Activated CD4-positive, alpha-beta T cell treated with anti-CD3 and anti-CD28 coated beads, Interleukin-2, amount 10 ng/mL, durations not matched to agents 24 days and 14 days (primary cell): ENCODE data around the gene PRSS56. TPM values are rescaled to one million over a fixed set of nuclear protein-coding genes. Genes with fewer than 3 reads are reported as not detected.
A peak's percentile ranks its signal among the peaks of the same experiment; 100 is the strongest.

Experiments
- DNase-seq: peaks from one replicate; pipeline ENCODE4 v3.0.0; 2022
- H3K27ac Mint-ChIP-seq: one replicate; pipeline ENCODE4 v1.8.0; 2022; ENCODE audit warnings: mild to moderate bottlenecking, mixed read lengths
- H3K27me3 Mint-ChIP-seq: one replicate; pipeline ENCODE4 v1.8.0; 2022; ENCODE audit warnings: mixed read lengths
- H3K36me3 Mint-ChIP-seq: one replicate; pipeline ENCODE4 v1.8.0; 2022; ENCODE audit warnings: low read depth, mild to moderate bottlenecking, mixed read lengths
- H3K4me1 Mint-ChIP-seq: one replicate; pipeline ENCODE4 v1.8.0; 2021; ENCODE audit warnings: mixed read lengths
- H3K4me3 Mint-ChIP-seq: one replicate; pipeline ENCODE4 v1.8.0; 2022; ENCODE audit warnings: mild to moderate bottlenecking, moderate library complexity, mixed read lengths
- H3K9me3 Mint-ChIP-seq: one replicate; pipeline ENCODE4 v1.8.0; 2021; ENCODE audit warnings: mixed read lengths
- intact Hi-C: fragments of 100-400 bp; cut with micrococcal nuclease; formaldehyde crosslinking; loops from one replicate; pipeline ENCODE4 v1.15.1; 2023
- total RNA-seq: library from RNA; stranded (reverse); gene quantifications from 2 replicates; pipeline ENCODE4 v1.2.3, GENCODE V29; 2022

The PRSS56 gene
- total RNA-seq, 1 donor from 2014 or later, result not detected

DNA sequence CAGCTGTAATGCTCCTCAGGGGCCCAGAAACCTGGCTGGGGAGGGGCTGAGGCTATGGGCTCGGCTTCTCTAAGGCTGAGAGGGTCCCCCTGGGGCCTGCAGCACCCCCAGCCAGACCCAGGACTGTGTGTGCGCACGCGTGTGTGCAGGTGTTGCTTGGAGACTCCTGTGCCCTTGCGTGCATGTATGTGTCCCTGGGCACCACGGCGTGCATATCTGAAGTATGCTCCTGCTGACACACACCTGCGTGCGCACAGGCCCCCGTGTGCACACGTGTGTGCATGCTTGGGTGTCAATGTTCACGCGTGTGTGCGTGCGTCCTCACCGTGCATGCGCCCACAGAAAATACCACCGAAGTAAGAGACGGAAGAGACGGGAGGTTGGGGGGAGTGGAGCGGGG is 17.7 kb upstream of the PRSS56 start:
- no peaks in the 10 kb centered on the region for H3K36me3 Mint-ChIP-seq
- no peak for DNase-seq
- H3K4me3 Mint-ChIP-seq, result peak overlapping the region; percentile 75
- H3K4me1 Mint-ChIP-seq, result peaks cover 9% of the 10 kb centered on the region
- H3K27ac Mint-ChIP-seq, result peak overlapping the region; percentile 66
- H3K9me3 Mint-ChIP-seq, result no peaks in the 10 kb centered on the region
- intact Hi-C loops, result no loop called here
- peaks cover 36% of the 10 kb centered on the region for H3K27me3 Mint-ChIP-seq

DNA sequence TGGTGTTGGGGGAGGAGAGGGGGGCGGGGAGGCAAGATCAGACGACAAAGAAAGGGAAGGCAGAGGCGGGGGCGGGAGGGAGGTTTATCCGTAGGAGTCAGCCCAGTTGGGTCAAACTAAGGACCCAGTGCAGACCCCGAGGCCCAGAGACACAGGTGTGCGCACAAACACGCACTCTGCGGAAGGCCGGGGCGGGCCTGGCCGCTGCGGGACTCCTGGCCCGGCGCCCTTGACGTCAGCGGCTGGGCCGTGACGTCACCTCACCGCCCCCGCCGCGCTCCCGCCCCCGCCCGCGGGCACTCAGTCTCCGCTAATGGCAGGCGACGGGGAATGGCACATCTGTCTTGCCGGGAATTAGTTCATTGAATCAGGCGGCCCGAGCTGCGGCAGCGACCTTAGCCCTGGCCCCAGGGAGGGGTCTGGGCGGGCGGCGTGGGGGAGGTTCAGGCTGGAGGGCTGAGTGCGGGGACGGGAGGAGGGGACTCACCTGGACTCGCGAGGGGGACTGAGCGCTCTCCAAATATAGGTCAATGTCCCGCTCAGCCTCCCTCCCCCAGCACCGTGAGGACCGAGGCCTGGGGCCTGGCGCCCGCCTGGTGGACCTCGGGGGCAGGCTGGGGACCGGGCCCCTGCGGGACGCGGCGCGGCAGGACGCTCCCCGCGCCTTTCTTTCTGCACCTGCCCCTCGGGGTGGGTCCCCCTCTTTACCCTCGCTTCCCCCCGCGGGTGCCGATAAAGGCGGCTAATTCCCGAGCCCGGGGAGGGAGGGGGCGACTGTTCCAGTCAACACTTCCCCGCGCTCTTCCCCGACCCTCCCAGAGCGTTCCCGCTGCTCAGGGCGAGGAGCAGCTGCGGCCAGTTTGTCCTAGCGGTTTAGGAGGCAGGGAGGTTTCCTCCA is 17.0 kb upstream of the PRSS56 start:
- H3K27ac Mint-ChIP-seq, result no peak overlapping the region
- peaks cover 36% of the 10 kb centered on the region for H3K27me3 Mint-ChIP-seq
- intact Hi-C loops, result no loop called here
- peak overlapping the region; percentile 75 for H3K4me3 Mint-ChIP-seq
- no peaks in the 10 kb centered on the region for H3K9me3 Mint-ChIP-seq
- H3K36me3 Mint-ChIP-seq, result no peaks in the 10 kb centered on the region
- H3K4me1 Mint-ChIP-seq, result peaks cover 9% of the 10 kb centered on the region
- peak; percentile 77 for DNase-seq

DNA sequence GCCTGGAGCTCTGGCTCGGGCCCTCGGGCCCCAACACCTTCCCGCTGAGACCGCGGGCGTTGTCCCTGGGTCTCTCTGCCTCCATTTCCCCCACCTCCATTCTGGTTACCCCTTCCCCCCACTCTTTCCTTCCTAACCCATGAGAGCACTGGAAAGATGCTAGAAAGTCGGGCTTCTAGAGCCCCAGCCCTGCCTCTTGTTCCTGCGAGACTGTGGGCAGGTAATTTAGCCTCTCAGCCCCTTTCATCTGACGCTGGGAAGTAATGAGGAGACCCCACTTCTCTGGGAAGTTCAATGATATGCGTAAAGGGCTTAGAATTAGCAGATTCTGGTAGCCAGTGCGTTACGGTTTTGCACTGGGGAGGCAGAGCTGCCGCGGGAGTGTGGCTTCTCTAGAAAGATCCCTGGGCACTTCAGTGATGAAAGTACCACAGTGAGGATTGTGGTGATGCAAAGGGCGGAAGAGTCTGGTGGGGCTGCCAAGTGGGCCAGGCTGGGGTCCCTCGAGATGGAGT is 16.3 kb upstream of the PRSS56 start:
- H3K36me3 Mint-ChIP-seq, result no peaks in the 10 kb centered on the region
- no peak overlapping the region for H3K27ac Mint-ChIP-seq
- peaks cover 38% of the 10 kb centered on the region for H3K27me3 Mint-ChIP-seq
- peaks cover 9% of the 10 kb centered on the region for H3K4me1 Mint-ChIP-seq
- intact Hi-C loops, result no loop called here
- no peak for DNase-seq
- H3K9me3 Mint-ChIP-seq, result no peaks in the 10 kb centered on the region
- peak overlapping the region; percentile 39 for H3K4me3 Mint-ChIP-seq

DNA sequence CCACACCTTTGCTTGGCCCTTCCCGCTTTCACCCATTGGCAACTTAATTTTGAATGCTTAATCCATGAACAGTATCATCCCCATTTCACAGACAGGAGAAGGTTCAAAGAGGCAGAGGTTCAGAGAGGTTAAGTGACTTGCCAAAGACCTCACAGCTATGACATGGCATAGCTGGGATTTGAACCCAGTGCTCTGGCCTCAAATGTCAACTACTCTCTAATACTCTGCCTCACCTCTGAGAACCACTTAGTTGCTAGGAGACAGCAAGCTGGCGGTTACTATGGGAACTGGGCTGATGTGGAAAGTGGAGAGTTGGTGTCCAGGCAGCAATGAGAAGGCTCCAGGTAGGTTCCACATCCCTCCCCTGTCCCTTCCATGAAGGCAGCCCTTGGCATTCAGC is 15.8 kb upstream of the PRSS56 start:
- no peaks in the 10 kb centered on the region for H3K36me3 Mint-ChIP-seq
- no peak overlapping the region for H3K27ac Mint-ChIP-seq
- intact Hi-C loops, result no loop called here
- peaks cover 9% of the 10 kb centered on the region for H3K4me1 Mint-ChIP-seq
- no peak overlapping the region for H3K4me3 Mint-ChIP-seq
- H3K27me3 Mint-ChIP-seq, result peaks cover 38% of the 10 kb centered on the region
- no peak for DNase-seq
- no peaks in the 10 kb centered on the region for H3K9me3 Mint-ChIP-seq

DNA sequence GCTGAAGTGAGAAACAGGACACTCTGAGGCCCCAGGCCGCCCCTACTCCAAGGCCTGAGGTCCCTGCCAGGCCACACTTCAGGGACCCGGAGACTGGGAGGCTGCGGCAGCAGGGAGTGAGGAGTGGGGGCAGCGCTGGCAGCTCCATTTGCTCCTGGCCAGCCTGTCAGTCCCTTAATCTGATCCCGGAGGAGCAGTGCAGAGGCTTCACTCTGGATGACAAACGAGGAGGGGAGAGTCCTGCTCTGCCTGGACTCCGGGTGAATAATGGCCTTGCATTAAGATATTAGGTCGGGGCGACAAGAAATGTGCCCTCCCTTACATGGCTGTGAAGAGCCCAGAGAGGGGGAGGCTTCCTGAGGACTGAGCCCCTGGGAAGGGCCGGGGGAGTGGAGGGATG is 14.3 kb upstream of the PRSS56 start:
- no peaks in the 10 kb centered on the region for H3K9me3 Mint-ChIP-seq
- H3K36me3 Mint-ChIP-seq, result no peaks in the 10 kb centered on the region
- no peak for DNase-seq
- H3K4me1 Mint-ChIP-seq, result peaks cover 9% of the 10 kb centered on the region
- H3K4me3 Mint-ChIP-seq, result no peak overlapping the region
- intact Hi-C loops, result no loop called here
- H3K27ac Mint-ChIP-seq, result no peak overlapping the region
- H3K27me3 Mint-ChIP-seq, result peaks cover 36% of the 10 kb centered on the region

DNA sequence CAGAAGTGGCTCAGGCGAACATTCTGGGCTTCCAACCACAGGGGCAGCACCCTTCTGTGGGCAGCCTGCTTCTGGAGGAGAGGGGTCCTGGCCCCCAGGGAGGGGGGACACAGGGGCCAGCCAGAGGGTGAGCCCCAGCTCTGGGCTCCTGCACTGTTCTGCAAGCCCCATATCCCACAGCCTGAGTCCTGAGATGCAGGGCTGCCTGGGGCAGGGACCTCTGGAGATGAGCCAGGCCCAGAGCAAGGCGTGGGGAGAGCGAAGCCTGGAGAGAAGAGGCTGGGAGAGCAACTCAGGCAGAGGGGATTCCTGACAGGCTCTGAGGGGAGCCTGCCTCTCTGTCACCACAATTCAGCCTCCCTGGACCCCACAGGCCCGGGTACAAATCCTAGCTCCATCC is 13.5 kb upstream of the PRSS56 start:
- H3K27me3 Mint-ChIP-seq, result peaks cover 35% of the 10 kb centered on the region
- H3K4me1 Mint-ChIP-seq, result peaks cover 9% of the 10 kb centered on the region
- no peak for DNase-seq
- H3K27ac Mint-ChIP-seq, result no peak overlapping the region
- intact Hi-C loops, result no loop called here
- no peaks in the 10 kb centered on the region for H3K9me3 Mint-ChIP-seq
- H3K36me3 Mint-ChIP-seq, result no peaks in the 10 kb centered on the region
- H3K4me3 Mint-ChIP-seq, result no peak overlapping the region

DNA sequence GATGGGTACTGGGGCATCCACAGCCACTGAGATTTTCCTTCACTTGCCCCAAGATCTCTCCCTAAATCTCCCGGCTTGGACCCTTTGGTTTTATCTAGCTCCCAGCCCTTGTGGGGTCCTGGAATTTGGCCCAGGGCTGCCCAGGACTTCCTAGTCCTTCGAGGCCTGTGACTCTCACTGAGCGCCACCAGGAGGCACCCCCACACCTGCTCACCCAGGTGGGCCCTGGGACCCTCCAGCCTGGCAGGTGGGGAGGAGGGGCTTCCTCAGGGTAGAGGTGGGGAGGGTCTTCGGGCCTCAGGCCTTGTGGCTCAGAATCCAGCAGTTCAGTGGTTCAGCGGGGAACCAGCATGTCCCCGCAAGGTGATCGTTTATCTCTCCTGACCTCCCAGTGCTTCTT is 11.9 kb upstream of the PRSS56 start:
- Mint-ChIP-seq H3K27ac (no peak overlapping the region), H3K4me1 (peaks cover 5% of the 10 kb centered on the region), H3K27me3 (peaks cover 29% of the 10 kb centered on the region), H3K9me3 (no peaks in the 10 kb centered on the region), H3K36me3 (no peaks in the 10 kb centered on the region), H3K4me3 (no peak overlapping the region)
- DNase-seq, result no peak
- intact Hi-C loops, result no loop called here

DNA sequence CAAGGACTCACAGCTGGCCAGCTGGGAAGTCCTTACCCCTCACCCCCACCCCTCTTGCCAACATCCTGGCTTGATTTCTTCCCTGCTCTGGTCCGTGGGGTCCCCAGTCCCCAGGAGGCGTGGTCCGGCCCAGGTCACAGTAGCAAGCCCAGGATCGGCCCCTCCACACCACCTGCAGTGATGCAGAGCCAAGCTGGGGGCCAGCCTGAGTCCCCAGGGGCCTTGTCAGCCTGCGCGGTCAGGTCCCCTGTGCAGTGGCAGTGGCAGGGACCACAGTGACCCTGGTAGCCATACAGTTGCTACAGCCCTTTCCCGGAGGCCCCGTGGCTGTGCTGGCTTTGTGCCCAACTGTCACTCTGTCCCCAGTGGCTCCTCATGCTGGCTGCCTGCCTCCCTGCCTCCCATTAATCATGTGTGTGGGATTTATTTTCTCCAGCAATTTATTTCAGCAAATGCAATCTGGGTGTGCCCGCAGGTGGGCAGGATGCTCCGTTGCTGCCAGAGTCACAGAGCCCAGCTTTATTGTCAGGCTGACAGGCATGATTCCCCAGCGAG is 8.8 kb upstream of the PRSS56 start:
- H3K4me3 Mint-ChIP-seq, result no peak overlapping the region
- H3K36me3 Mint-ChIP-seq, result no peaks in the 10 kb centered on the region
- H3K27me3 Mint-ChIP-seq, result peaks cover 11% of the 10 kb centered on the region
- no peak for DNase-seq
- H3K9me3 Mint-ChIP-seq, result no peaks in the 10 kb centered on the region
- intact Hi-C loops, result no loop called here
- H3K4me1 Mint-ChIP-seq, result no peaks in the 10 kb centered on the region
- no peak overlapping the region for H3K27ac Mint-ChIP-seq

DNA sequence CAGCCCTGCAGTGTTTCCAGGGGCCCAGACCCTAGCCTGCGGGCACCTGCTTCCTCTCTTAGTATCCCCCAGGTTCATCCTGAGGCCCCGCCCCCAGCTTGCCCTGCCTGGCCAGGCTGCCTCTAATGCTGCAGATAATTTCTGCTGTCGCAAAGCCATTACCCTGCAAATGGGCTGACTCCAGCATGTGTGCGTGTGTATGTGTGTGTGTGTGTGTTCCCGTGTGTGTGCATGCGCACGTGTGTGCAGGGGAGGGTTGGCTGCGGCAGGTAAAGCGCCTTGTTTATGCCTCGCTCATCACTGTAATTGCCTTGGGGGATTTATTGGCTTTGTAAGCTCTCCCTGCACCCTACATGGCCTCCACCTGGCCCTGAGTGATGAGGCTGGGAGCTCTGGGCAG is 7.6 kb upstream of the PRSS56 start:
- intact Hi-C loops, result no loop called here
- Mint-ChIP-seq H3K4me1 (no peaks in the 10 kb centered on the region), H3K4me3 (no peak overlapping the region), H3K27ac (no peak overlapping the region), H3K9me3 (no peaks in the 10 kb centered on the region), H3K36me3 (no peaks in the 10 kb centered on the region), H3K27me3 (peaks cover 11% of the 10 kb centered on the region)
- no peak for DNase-seq

DNA sequence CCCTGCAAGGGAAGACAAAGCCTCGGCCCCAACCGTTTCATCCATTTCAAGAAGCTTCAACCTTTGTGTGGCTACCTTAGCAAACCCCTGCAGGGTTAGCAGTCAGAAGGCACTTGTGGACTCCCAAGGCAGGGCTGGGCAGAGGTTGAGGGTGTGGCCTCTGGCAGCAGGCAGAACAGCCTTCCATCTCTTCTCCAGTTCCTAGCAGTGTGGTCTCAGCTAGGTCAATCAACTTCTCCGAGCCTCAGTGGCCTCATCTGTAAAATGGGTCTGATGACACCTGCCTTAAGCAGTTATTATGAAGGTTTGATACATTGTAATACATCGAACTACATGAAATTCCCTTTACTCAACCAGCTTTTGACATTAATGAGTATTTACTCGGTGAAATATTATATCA is 6.8 kb upstream of the PRSS56 start:
- intact Hi-C loops, result no loop called here
- H3K27ac Mint-ChIP-seq, result no peak overlapping the region

DNA sequence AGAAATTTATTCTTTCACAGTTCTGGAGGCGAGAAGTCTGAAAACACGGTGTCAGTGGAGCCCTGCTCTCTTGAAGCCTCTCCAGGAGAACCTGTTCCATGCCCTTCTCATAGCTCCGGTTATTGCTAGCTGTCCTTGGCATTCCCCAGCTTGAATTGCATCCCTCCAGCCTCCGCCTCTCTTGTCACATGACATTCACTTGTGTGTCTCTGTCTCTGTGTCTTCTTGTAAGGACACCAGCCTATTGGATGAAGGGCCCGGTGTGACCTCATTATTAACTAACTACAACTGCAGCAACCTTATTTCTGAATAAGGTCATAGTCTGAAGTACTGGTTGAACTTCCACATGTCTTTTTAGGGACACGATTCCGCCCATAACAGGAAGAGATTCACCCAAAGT is 4.5 kb upstream of the PRSS56 start:
- H3K9me3 Mint-ChIP-seq, result no peaks in the 10 kb centered on the region
- no peak overlapping the region for H3K27ac Mint-ChIP-seq
- H3K36me3 Mint-ChIP-seq, result no peaks in the 10 kb centered on the region
- H3K4me3 Mint-ChIP-seq, result no peak overlapping the region
- H3K27me3 Mint-ChIP-seq, result peaks cover 14% of the 10 kb centered on the region
- DNase-seq, result no peak
- no peaks in the 10 kb centered on the region for H3K4me1 Mint-ChIP-seq
- intact Hi-C loops, result no loop called here

More for the DNA sequence above, 6.8 kb upstream of the PRSS56 start:
- no peaks in the 10 kb centered on the region for H3K36me3 Mint-ChIP-seq
- no peak overlapping the region for H3K4me3 Mint-ChIP-seq
- no peak for DNase-seq
- no peaks in the 10 kb centered on the region for H3K4me1 Mint-ChIP-seq
- no peaks in the 10 kb centered on the region for H3K9me3 Mint-ChIP-seq
- peaks cover 11% of the 10 kb centered on the region for H3K27me3 Mint-ChIP-seq

DNA sequence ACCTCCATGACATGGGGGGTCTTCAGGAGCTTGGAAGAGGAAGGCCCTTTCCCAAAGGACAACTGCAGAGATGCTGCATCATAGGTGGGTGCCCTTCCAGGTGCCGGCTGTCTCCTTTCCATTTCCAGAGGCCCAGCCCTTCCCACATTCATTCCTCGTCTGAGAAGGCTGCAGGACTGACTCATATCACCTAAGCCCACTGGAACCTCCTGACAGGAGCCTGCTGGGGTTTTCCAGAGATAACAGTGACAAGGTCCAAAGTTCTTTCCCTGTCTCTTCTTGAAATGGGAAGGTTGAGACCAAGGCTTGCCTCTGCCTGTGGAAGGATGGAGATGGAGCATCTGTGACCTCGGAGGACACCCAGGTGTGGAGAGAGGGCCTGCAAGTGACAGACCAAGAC is 3.6 kb upstream of the PRSS56 start:
- DNase-seq, result no peak
- Mint-ChIP-seq H3K36me3 (no peaks in the 10 kb centered on the region), H3K9me3 (no peaks in the 10 kb centered on the region), H3K4me3 (no peak overlapping the region), H3K27ac (no peak overlapping the region), H3K4me1 (peaks cover 2% of the 10 kb centered on the region), H3K27me3 (peaks cover 17% of the 10 kb centered on the region)
- intact Hi-C loops, result no loop called here

DNA sequence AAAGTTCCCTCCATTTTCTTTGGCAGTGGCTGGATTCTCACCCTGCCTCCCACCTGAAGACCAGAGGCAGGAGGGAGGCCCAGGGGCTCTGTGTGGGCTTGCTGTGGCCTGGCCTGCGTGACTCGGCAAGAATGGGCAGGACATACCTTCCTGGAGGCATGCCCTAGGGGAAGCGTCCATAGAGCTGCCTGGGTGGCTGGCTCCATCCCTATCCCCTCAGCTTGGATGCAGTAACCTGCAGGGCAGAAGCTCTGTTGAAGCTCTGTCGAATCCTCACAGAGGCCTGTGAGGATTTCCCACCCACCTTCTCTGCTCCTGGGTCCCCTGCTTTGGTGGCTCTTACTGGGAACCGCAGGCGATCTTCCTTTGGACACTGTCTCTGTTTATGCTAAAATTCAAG is 1.3 kb upstream of the PRSS56 start:
- intact Hi-C loops, result no loop called here
- peaks cover 21% of the 10 kb centered on the region for H3K27me3 Mint-ChIP-seq
- no peaks in the 10 kb centered on the region for H3K9me3 Mint-ChIP-seq
- DNase-seq, result no peak
- H3K4me3 Mint-ChIP-seq, result no peak overlapping the region
- no peaks in the 10 kb centered on the region for H3K36me3 Mint-ChIP-seq
- no peak overlapping the region for H3K27ac Mint-ChIP-seq
- peaks cover 2% of the 10 kb centered on the region for H3K4me1 Mint-ChIP-seq

DNA sequence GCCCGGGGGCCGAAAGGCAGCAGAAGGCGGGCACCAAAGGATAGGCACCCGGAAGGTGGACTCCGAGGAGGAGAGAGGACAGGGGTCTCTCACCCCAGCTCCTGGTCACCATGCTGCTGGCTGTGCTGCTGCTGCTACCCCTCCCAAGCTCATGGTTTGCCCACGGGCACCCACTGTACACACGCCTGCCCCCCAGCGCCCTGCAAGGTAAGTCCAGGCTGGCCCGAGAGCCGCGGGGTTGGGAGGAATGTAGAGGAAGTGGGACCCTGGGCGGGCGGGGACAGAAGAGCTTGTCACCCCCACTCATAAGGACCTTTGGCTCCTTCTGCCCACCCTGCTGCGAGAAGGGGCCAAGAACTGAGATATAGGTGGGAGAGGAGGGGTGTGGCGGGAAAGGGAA is 301 bp downstream of the PRSS56 start:
- no peak overlapping the region for H3K27ac Mint-ChIP-seq
- H3K36me3 Mint-ChIP-seq, result no peaks in the 10 kb centered on the region
- peaks cover 24% of the 10 kb centered on the region for H3K27me3 Mint-ChIP-seq
- intact Hi-C loops, result no loop called here
- peaks cover 2% of the 10 kb centered on the region for H3K4me1 Mint-ChIP-seq
- no peak overlapping the region for H3K4me3 Mint-ChIP-seq
- DNase-seq, result no peak
- no peaks in the 10 kb centered on the region for H3K9me3 Mint-ChIP-seq
